Left ventricle myocardium inferior (tissue), 1 donor: ENCODE measurements around the gene SYTL3. TPM values are rescaled to one million over a fixed set of nuclear protein-coding genes. Genes with fewer than 3 reads are reported as not detected.
A peak's percentile ranks its signal among the peaks of the same experiment; 100 is the strongest.

Experiments used
- DNase-seq: peaks from one replicate; pipeline ENCODE4 v3.0.0-alpha.2; 2020
- H3K27ac ChIP-seq: fragments of 200-600 bp; replicated peaks from 2 replicates; pipeline ENCODE4 v1.8.0; 2021
- H3K27me3 ChIP-seq: fragments of 200-600 bp; 2 replicates; pipeline ENCODE4 v1.8.0; 2021; ENCODE audit warnings: low read depth
- H3K36me3 ChIP-seq: fragments of 200-600 bp; 2 replicates; pipeline ENCODE4 v1.8.0; 2021
- H3K4me1 ChIP-seq: fragments of 200-600 bp; 2 replicates; pipeline ENCODE4 v1.8.0; 2021
- H3K4me3 ChIP-seq: fragments of 200-600 bp; 2 replicates; pipeline ENCODE4 v1.8.0; 2021; ENCODE audit warnings: mild to moderate bottlenecking, moderate library complexity
- H3K9me3 ChIP-seq: fragments of 200-600 bp; replicated peaks from 2 replicates; pipeline ENCODE4 v1.8.0; 2021
- intact Hi-C: fragments of 100-400 bp; cut with micrococcal nuclease; formaldehyde crosslinking; loops from one replicate; pipeline ENCODE4 v1.11.0; 2022
- total RNA-seq: library from RNA; stranded (reverse); fragmentation: NEBNext Ultra II Directional; extraction: Animal tissue kit (Norgen Biotek cat#: 25700); gene quantifications from one replicate; pipeline ENCODE4 v1.2.1, GENCODE V29; 2021
- TF ChIP-seq, protein P1 (sequence below): fragments of 200-600 bp; IDR thresholded peaks from 2 replicates; pipeline ENCODE4 v1.8.0; 2021; ENCODE audit warnings: antibody characterized with exemption, mild to moderate bottlenecking, borderline replicate concordance
- donor health status: DM: no; HTN: yes; CAD: no; lungs with severe emphysema.

The SYTL3 gene
- total RNA-seq, 1 donor from 2014 or later, result 11.2 TPM

DNA sequence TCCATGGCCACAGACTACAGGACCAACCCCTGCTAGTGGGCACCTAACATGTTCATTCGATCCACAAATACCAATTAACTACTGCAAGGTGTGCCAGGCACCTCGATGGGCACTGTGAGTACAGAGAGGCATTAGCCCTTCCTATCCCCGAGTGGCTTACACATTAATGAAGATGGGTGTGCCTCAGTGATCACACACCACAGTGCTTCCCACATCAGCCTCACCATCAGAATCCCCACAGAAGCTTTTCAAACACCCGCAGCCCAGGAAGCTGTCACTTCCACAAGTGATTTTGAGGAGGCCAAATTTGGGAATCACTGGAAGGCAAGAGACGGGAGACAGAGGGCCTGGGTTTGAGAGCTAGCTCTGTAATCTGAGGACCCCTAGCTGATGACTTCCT lies 145.7 kb downstream of the SYTL3 start:
- H3K36me3 ChIP-seq, result no peaks in the 10 kb centered on the region
- H3K27me3 ChIP-seq, result no peaks in the 10 kb centered on the region
- no peaks in the 10 kb centered on the region for H3K9me3 ChIP-seq
- peaks cover 89% of the 10 kb centered on the region for H3K4me1 ChIP-seq
- no peak overlapping the region for H3K27ac ChIP-seq
- TF ChIP-seq, protein P1, sequence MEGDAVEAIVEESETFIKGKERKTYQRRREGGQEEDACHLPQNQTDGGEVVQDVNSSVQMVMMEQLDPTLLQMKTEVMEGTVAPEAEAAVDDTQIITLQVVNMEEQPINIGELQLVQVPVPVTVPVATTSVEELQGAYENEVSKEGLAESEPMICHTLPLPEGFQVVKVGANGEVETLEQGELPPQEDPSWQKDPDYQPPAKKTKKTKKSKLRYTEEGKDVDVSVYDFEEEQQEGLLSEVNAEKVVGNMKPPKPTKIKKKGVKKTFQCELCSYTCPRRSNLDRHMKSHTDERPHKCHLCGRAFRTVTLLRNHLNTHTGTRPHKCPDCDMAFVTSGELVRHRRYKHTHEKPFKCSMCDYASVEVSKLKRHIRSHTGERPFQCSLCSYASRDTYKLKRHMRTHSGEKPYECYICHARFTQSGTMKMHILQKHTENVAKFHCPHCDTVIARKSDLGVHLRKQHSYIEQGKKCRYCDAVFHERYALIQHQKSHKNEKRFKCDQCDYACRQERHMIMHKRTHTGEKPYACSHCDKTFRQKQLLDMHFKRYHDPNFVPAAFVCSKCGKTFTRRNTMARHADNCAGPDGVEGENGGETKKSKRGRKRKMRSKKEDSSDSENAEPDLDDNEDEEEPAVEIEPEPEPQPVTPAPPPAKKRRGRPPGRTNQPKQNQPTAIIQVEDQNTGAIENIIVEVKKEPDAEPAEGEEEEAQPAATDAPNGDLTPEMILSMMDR, result no peak
- DNase-seq, result no peak
- intact Hi-C loops, result loop anchor here (10.0 kb wide), 1 partner anchor 91 kb away; no protein-coding TSS in a partner anchor
- H3K4me3 ChIP-seq, result no peak overlapping the region

DNA sequence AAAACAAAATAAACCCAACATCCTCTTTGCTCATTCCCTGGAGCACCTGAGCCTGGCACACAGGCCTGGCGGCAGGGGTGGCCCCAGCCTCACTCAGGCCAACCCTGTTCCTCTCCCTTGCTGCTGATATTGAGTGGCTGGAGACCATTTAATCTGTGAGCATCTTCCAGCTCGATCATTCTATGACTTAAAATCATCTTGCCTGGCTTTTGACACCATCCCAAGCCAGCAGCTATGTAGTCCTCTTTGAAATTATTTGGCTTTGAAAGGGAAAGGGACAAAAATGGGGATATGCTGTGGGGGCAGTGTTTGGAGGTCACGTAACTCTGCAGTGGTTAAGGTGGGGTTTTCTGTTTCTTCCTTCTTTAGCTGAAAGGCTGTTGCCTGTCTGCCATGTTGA lies 146.5 kb downstream of the SYTL3 start:
- TF ChIP-seq, protein P1, result no peak
- peak overlapping the region; percentile 80 for H3K27ac ChIP-seq
- no peaks in the 10 kb centered on the region for H3K9me3 ChIP-seq
- peaks cover 90% of the 10 kb centered on the region for H3K4me1 ChIP-seq
- no peak for DNase-seq
- H3K36me3 ChIP-seq, result no peaks in the 10 kb centered on the region
- H3K4me3 ChIP-seq, result no peak overlapping the region
- H3K27me3 ChIP-seq, result no peaks in the 10 kb centered on the region
- intact Hi-C loops, result loop anchor here (10.0 kb wide), 1 partner anchor 92 kb away; no protein-coding TSS in a partner anchor

DNA sequence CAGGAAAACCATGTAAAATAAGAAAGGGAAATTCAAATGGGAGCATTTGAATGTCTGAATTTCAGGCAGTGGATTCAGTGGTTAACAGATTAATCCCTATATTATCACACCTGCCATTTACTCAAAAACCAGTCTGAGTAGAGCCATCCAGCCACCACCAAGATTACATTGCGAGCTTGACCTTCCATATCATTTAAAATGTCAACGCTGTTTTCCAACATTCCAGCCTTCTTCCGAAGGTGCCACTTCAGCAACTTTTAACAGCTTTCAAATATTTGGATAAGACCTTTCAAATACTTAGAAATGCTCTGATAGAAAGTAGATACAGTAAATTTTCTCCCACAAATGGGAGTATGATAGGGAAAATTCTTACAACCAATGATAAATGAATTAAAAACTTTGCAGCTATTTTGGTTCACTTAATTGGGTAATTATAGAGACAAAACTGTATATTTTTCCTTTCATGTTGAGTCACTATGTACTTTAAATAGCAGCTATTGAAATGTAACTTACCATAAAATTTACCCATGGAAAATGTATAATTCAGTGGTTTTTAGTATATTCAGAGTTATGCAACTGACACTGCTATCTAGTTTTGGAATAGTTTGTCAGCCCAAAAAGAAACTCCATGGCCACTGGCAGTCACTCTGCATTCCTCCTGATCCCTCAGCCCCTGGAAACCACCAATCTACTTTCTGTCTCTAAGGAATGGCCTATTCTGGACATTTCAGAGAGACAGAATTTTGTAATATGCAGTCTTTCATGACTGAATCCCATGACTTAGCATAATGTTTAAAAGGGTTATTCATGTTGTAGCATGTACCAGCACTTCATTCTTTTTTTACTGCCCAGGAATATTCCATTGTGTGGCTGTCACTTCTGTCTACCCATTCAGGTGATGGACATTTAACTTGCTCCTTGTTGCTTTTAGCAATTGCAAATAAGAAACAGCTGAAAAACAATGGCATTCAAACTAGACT lies 147.8 kb downstream of the SYTL3 start:
- no peaks in the 10 kb centered on the region for H3K27me3 ChIP-seq
- H3K4me1 ChIP-seq, result peaks cover 90% of the 10 kb centered on the region
- intact Hi-C loops, result loop anchor here (10.0 kb wide), 1 partner anchor 93 kb away; no protein-coding TSS in a partner anchor
- H3K27ac ChIP-seq, result peak overlapping the region; percentile 80
- H3K36me3 ChIP-seq, result no peaks in the 10 kb centered on the region
- H3K4me3 ChIP-seq, result no peak overlapping the region
- no peaks in the 10 kb centered on the region for H3K9me3 ChIP-seq
- TF ChIP-seq, protein P1, result no peak
- no peak for DNase-seq

DNA sequence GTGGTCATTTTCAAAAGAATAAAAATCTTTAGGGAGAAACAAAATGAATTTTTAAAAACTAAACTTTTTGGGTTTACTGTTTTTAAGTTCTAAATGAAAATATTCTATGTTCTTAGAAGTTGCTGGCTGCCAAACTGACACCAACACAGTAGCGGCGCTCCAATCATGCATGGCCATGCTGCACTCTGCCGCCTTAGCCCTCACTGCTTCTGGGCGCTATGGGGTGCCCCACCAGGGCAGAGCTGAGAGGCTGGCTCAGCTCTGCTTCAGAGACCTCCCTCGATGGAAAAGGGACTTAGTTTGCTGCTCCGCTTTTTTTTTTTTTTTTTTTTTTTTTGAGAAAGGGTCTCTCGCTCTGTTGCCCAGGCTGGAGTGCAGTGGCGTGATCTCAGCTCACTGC lies 148.5 kb downstream of the SYTL3 start:
- TF ChIP-seq, protein P1, result no peak
- peaks cover 90% of the 10 kb centered on the region for H3K4me1 ChIP-seq
- intact Hi-C loops, result loop anchor here (10.0 kb wide), 1 partner anchor 94 kb away; no protein-coding TSS in a partner anchor

DNA sequence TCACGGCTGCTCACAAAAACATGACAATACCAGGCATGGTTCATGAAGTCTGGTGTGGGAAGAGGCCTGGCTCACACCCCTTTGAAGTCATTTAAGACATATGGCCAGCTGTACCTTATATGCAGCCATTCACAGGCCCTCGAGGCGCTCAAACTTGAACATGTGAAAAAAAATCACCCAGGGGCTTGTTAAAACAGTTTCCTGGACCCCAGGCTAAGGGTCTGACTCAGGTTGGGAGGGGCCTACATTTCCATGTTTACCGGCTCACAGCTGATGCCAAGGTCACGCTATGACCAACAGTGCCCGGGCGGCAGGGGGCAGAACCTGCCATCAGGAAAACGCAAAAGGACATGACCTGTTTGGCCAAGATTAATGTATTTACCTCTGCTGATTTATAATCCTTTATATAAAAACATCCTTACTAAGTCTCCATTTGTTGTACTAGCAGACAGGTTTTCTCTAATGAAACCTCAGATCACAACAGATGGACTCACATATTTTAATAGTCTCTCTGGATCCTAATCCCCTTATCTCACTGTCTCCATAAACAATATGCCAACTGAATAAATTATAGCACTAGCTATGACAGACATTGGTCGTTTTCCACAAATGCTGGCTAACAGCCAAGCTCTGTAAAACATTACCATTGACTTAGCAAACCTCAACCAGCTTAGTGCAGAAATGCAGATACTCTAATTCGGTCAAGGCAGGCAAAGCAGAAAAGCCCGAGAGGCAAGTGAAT lies 149.4 kb downstream of the SYTL3 start:
- Histone ChIP-seq H3K27ac (peak overlapping the region; percentile 80), H3K36me3 (no peaks in the 10 kb centered on the region), H3K27me3 (no peaks in the 10 kb centered on the region), H3K4me1 (peaks cover 89% of the 10 kb centered on the region), H3K9me3 (no peaks in the 10 kb centered on the region), H3K4me3 (no peak overlapping the region)
- TF ChIP-seq, protein P1, result peak; percentile 24
- DNase-seq, result no peak
- intact Hi-C loops, result loop anchor here (10.0 kb wide), 1 partner anchor 94 kb away; no protein-coding TSS in a partner anchor

More for the DNA sequence above, 148.5 kb downstream of the SYTL3 start:
- H3K4me3 ChIP-seq, result no peak overlapping the region
- H3K27ac ChIP-seq, result peak overlapping the region; percentile 80
- DNase-seq, result no peak
- no peaks in the 10 kb centered on the region for H3K36me3 ChIP-seq
- no peaks in the 10 kb centered on the region for H3K9me3 ChIP-seq
- H3K27me3 ChIP-seq, result no peaks in the 10 kb centered on the region
